H9 (cell line): ENCODE results near the gene THSD4. TPM values are rescaled to one million over a fixed set of nuclear protein-coding genes. Genes with fewer than 3 reads are reported as not detected.

ENCODE experiments used
- DNase-seq: peaks from one replicate; pipeline ENCODE4 v3.0.0-alpha.2; 2017
- H2AFZ ChIP-seq: one replicate; pipeline ENCODE4 v1.6.1; 2013; ENCODE audit warnings: mild to moderate bottlenecking, low read length, control low read depth, moderate library complexity
- H2AK5ac ChIP-seq: 2 replicates; pipeline ENCODE4 v1.6.1; 2013; ENCODE audit warnings: low read length, control low read depth, mixed read lengths; ENCODE audit not compliant: insufficient read length
- H2BK120ac ChIP-seq: one replicate; pipeline ENCODE4 v1.6.1; 2013; ENCODE audit warnings: low read depth, mild to moderate bottlenecking, low read length, control low read depth, inconsistent platforms; ENCODE audit not compliant: poor library complexity, severe bottlenecking
- H2BK12ac ChIP-seq: 2 replicates; pipeline ENCODE4 v1.6.1; 2013; ENCODE audit warnings: low read length, control low read depth, mixed read lengths, low read depth; ENCODE audit not compliant: insufficient read length
- H2BK15ac ChIP-seq: 2 replicates; pipeline ENCODE4 v1.6.1; 2013; ENCODE audit warnings: low read depth, low read length, control low read depth
- H2BK20ac ChIP-seq: one replicate; pipeline ENCODE4 v1.6.1; 2013; ENCODE audit warnings: low read depth, mild to moderate bottlenecking, low read length, control low read depth, inconsistent platforms; ENCODE audit not compliant: poor library complexity, severe bottlenecking
- H2BK5ac ChIP-seq: 2 replicates; pipeline ENCODE4 v1.6.1; 2013; ENCODE audit warnings: low read length, control low read depth, mixed read lengths; ENCODE audit not compliant: insufficient read length
- H3K14ac ChIP-seq: 2 replicates; pipeline ENCODE4 v1.6.1; 2013; ENCODE audit warnings: low read length, control low read depth; ENCODE audit not compliant: insufficient read depth
- H3K18ac ChIP-seq: 2 replicates; pipeline ENCODE4 v1.6.1; 2013; ENCODE audit warnings: low read depth, mild to moderate bottlenecking, mixed read lengths, low read length, control low read depth; ENCODE audit not compliant: insufficient read length
- H3K23ac ChIP-seq: 2 replicates; pipeline ENCODE4 v1.6.1; 2013; ENCODE audit warnings: low read length, control low read depth, mixed read lengths, low read depth; ENCODE audit not compliant: insufficient read length
- H3K23me2 ChIP-seq: 2 replicates; pipeline ENCODE4 v1.6.1; 2013; ENCODE audit warnings: low read depth, mild to moderate bottlenecking, mixed read lengths, low read length, control low read depth; ENCODE audit not compliant: insufficient read length, poor library complexity, severe bottlenecking
- H3K27ac ChIP-seq: 2 replicates; pipeline ENCODE4 v1.5.1; 2013; ENCODE audit warnings: low read length, control low read depth, mixed read lengths, low read depth; ENCODE audit not compliant: insufficient read length
- H3K27me3 ChIP-seq: 2 replicates; pipeline ENCODE4 v1.6.1; 2013; ENCODE audit warnings: low read length, control low read depth, inconsistent platforms; ENCODE audit not compliant: insufficient read depth
- H3K4ac ChIP-seq: 2 replicates; pipeline ENCODE4 v1.6.1; 2013; ENCODE audit warnings: low read depth, mild to moderate bottlenecking, control low read depth, inconsistent platforms, low read length, moderate library complexity
- H3K4me1 ChIP-seq: 2 replicates; pipeline ENCODE4 v1.6.1; 2013; ENCODE audit warnings: low read length, control low read depth, inconsistent platforms; ENCODE audit not compliant: insufficient read depth
- H3K4me2 ChIP-seq: 2 replicates; pipeline ENCODE4 v1.6.1; 2013; ENCODE audit warnings: low read length, control low read depth, mixed read lengths; ENCODE audit not compliant: insufficient read length, insufficient read depth
- H3K56ac ChIP-seq: 2 replicates; pipeline ENCODE4 v1.6.1; 2013; ENCODE audit warnings: low read depth, mild to moderate bottlenecking, mixed read lengths, low read length, control low read depth; ENCODE audit not compliant: insufficient read length
- H3K79me1 ChIP-seq: 2 replicates; pipeline ENCODE4 v1.6.1; 2013; ENCODE audit warnings: low read depth, mild to moderate bottlenecking, moderate library complexity, low read length, control low read depth, inconsistent platforms; ENCODE audit not compliant: insufficient read depth, poor library complexity, severe bottlenecking
- H3K79me2 ChIP-seq: 2 replicates; pipeline ENCODE4 v1.6.1; 2013; ENCODE audit warnings: low read length, control low read depth, inconsistent platforms; ENCODE audit not compliant: insufficient read depth
- H3K9ac ChIP-seq: 2 replicates; pipeline ENCODE4 v1.6.1; 2013; ENCODE audit warnings: low read length, control low read depth, mixed read lengths; ENCODE audit not compliant: insufficient read length; ENCODE audit errors: extremely low read depth
- H3K9me3 ChIP-seq: one replicate; pipeline ENCODE4 v1.6.1; 2013; ENCODE audit warnings: low read depth, low read length, inconsistent platforms; ENCODE audit not compliant: control insufficient read depth
- H3T11ph ChIP-seq: one replicate; pipeline ENCODE4 v1.6.1; 2013; ENCODE audit warnings: mild to moderate bottlenecking, low read length, control low read depth, inconsistent platforms
- H4K20me1 ChIP-seq: one replicate; pipeline ENCODE4 v1.6.1; 2013; ENCODE audit not compliant: control insufficient read depth, insufficient read length, insufficient read depth
- H4K5ac ChIP-seq: 2 replicates; pipeline ENCODE4 v1.6.1; 2013; ENCODE audit warnings: low read depth, mild to moderate bottlenecking, mixed read lengths, low read length, control low read depth; ENCODE audit not compliant: insufficient read length
- H4K8ac ChIP-seq: replicated peaks from 2 replicates; pipeline ENCODE4 v1.6.1; 2013; ENCODE audit warnings: low read length, control low read depth, mixed read lengths, low read depth; ENCODE audit not compliant: insufficient read length
- H4K91ac ChIP-seq: 2 replicates; pipeline ENCODE4 v1.6.1; 2013; ENCODE audit warnings: low read depth, mild to moderate bottlenecking, moderate library complexity, mixed read lengths, low read length, control low read depth; ENCODE audit not compliant: insufficient read length
- H3K27ac Mint-ChIP-seq, 3 experiments: 2 replicates in 2 of 3; 3 replicates in 1 of 3; pipeline ENCODE4 v1.8.0; 2020 to 2021; ENCODE audit warnings: mixed read lengths in 3 of 3, mild to moderate bottlenecking in 1 of 3, moderate library complexity in 1 of 3
- H3K27me3 Mint-ChIP-seq: 2 replicates; pipeline ENCODE4 v1.8.0; 2021; ENCODE audit warnings: low read depth, mild to moderate bottlenecking, moderate library complexity, mixed read lengths
- H3K36me3 Mint-ChIP-seq, 3 experiments: 2 replicates in 2 of 3; 3 replicates in 1 of 3; pipeline ENCODE4 v1.8.0; 2020 to 2021; ENCODE audit warnings: low read depth in 3 of 3, mixed read lengths in 3 of 3; ENCODE audit not compliant: insufficient read depth in 1 of 3
- H3K4me1 Mint-ChIP-seq, 2 experiments: 2 replicates each; pipeline ENCODE4 v1.8.0; 2020; ENCODE audit warnings: mixed read lengths in 2 of 2
- H3K4me3 Mint-ChIP-seq, 2 experiments: 2 replicates in 1 of 2; 3 replicates in 1 of 2; pipeline ENCODE4 v1.8.0; 2020 to 2021; ENCODE audit warnings: mild to moderate bottlenecking in 2 of 2, mixed read lengths in 2 of 2, moderate library complexity in 1 of 2
- H3K9me3 Mint-ChIP-seq, 2 experiments: 2 replicates in 1 of 2; 3 replicates in 1 of 2; pipeline ENCODE4 v1.8.0; 2020; ENCODE audit warnings: mild to moderate bottlenecking in 2 of 2, mixed read lengths in 2 of 2, moderate library complexity in 1 of 2
- CTCF ChIP-seq: fragments of 200-600 bp; sonication (generic); conservative IDR thresholded peaks from 3 replicates; pipeline ENCODE4 v1.8.0; 2021; ENCODE audit warnings: antibody characterized with exemption, mild to moderate bottlenecking
- WGBS: extraction: QIAGEN DNeasy Blood & Tissue Kit; methylation state at CpG from one replicate; pipeline ENCODE4 v1.1.7; 2013; ENCODE audit warnings: missing lambda C conversion rate, low lambda C conversion rate, mixed read lengths; ENCODE audit not compliant: insufficient read length; ENCODE audit errors: extremely low coverage; 5-methylcytosine and 5-hydroxymethylcytosine counted together
- total RNA-seq: library from RNA; stranded (reverse); gene quantifications from 2 replicates; pipeline ENCODE4 v1.2.1, GENCODE V29; 2021

Gene THSD4
- total RNA-seq, 1 experiment from 2014 or later = 5.5 TPM

DNA sequence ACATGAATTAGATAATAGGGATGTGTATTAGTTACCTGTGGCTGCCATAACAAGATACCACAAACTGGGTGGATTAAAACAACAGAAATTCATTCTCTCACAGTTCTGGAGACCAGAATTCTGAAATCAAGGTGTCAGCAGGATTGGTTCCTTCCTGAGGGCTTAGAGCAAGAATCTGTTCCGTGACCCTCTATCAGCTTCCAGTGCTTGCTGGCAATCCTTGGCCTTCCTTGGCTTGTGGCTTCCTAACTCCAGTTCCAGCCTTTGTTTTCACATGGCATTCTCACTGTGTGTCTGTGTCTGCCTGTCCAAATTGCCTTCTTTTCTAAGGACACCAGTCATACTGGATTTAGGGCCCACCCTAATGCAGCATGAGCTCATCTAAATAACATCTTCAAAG, 600.6 kb downstream of the THSD4 start:
- Histone ChIP-seq H3K23me2 (no peaks in the 10 kb centered on the region), H3K9me3 (no peaks in the 10 kb centered on the region), H3K23ac (no peak overlapping the region), H3K79me2 (no peaks in the 10 kb centered on the region), H3K79me1 (no peaks in the 10 kb centered on the region), H3K4me2 (no peak overlapping the region), H3K4ac (no peak overlapping the region), H2BK120ac (no peak overlapping the region), H3K14ac (no peak overlapping the region), H3K27me3 (no peaks in the 10 kb centered on the region), H3T11ph (no peak overlapping the region), H4K20me1 (no peaks in the 10 kb centered on the region), H3K56ac (no peak overlapping the region), H2AK5ac (no peak overlapping the region), H4K5ac (no peak overlapping the region), H3K9ac (no peak overlapping the region), H2BK5ac (no peak overlapping the region), H3K27ac (no peak overlapping the region), H2BK12ac (no peak overlapping the region), H2BK20ac (no peak overlapping the region), H4K8ac (no peak overlapping the region), H3K18ac (no peak overlapping the region), H4K91ac (no peak overlapping the region), H3K4me1 (no peaks in the 10 kb centered on the region), H2AFZ (no peak overlapping the region), H2BK15ac (no peak overlapping the region)
- Mint-ChIP-seq H3K9me3 (no peaks in the 10 kb centered on the region), H3K4me3 (no peak overlapping the region), H3K27ac (no peak overlapping the region), H3K4me1 (0 out of 4 replicates have a peak, but pooled peaks cover 0 to 6% of the 10 kb centered on the region in 2 experiments), H3K36me3 (no peaks in the 10 kb centered on the region), H3K27me3 (no peaks in the 10 kb centered on the region)
- whole genome bisulfite sequencing = no CpG with 5 or more reads among the region's 1 CpG
- DNase-seq = no peak
- TF ChIP-seq CTCF = no peak
